ENCODE measurements around the gene STPG1.

The STPG1 gene

DNA sequence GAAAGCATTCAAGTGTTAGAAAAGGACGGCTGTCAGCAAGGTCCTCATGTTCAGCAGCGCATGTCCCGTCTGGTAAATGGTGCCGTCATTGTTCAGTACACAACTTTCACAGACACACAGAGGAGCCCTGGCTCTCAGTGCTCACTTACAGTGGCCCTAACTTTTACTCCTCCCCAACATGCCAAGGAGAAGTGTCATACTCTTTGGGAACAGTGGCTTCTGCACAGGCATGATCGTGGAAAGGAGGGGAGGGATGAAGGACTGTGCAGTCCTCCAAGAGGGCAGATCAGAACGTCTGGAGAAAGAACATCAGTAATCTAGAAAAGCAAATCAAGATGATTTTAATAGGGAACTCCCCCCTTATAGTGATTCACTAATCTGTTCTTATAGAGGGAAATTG lies 98.2 kb downstream of the STPG1 start:
- DNase-seq: no peak

DNA sequence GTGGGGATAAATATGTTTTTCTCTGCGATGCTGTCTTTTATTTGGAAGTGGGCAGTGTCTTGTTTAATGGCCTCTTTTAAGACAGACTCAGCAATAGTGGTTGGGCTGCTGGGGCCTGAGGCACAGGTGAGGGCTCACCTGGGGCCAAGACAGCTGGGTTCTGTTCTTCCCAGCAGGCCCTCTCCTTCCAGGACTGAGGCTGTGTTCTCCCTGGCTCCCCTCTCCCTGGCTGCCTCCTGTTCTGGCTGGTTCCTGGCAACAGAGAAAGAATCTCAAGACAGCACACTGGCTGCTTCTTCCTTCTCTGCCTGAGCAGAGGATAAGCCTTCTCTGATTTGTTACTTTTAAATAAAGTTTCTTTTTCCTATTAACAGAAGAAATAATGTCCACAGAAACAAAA lies 101.8 kb downstream of the STPG1 start:
- no peak for DNase-seq

DNA sequence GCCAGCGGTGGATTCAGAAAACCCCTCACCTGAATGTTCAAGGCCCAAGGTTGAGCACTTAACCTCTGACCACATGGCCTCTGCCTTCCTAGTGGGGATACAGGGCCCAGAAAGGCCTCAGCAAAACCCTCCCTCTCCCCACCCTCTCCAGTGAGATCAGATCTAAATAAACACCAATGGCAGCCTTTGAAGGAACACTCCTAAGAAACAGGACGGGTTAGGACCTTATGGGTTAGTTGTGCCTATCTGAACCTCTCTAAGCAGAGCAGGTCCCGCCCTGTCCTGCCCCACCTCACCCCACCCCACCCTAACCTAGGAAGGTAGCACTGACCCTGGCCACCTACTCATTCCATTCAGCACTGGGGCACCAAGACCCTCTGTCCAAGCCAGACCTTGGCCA lies 102.3 kb downstream of the STPG1 start:
- DNase-seq: no peak

DNA sequence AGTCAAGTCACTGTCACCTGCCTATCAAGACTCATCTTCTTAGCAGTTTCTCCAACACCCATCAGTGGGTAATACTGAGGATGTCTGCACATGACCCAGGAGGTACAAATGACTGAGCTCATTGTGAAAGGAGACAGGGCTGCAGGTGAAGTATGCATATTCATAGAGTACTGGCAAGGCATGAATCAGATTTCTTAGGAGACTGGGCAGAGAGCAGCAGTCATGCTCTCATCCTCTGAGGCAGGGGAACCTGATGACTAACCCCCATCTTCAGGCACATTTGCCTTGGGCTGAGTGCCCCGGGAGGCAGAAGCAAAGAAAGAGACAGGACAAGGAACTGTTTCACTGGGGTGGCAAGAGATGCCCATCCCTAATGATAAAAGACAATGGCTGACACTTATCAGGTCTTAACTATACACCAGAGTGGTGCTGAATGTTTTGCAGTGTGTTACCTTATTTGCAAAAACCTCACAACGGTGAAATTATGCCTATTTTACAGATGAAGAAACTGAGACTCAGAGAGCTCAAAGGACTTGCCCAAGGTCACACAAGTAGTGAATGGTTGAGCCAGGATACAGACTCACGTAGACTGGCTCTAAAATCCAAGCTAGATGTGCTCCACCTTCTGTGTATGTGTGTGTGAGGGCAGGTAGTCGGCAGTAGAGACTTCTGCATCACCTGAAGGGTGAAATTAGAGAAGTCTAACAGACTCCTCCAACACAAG lies 103.7 kb downstream of the STPG1 start:
- DNase-seq: peak; percentile 39

DNA sequence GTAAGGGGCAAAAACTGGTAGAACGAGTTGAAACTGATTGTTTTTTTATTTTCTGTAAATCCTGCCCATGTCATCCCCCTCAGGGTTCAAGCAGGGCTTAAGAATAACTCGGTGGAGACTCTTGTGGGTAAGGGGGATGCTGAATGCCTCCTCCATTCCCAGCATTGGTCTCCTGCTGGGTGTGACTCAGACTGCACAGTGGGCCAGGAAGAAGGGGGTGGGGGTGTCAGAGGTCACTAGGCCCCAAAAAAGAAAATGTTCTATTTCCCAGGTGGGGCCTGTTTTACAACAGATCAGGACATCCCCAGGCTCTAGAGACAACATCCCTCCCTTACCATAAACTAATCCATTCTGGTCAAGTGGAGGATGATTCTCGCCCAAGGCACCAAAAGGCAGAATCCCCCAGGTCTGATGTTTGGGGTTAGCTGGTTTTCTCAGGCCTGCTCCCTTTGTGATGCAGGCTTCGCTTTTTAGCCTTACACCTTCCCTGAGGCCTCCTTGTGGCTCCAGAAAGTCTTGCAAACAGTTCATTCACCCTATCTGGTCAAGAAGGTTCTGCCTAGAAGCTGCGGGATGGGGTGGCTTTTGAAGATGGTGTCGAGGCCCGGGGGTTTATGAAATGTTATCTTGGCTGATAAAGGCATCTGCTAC lies 105.1 kb downstream of the STPG1 start:
- no peak for DNase-seq

Measured in stimulated activated CD8-positive, alpha-beta memory T cell treated with anti-CD3 and anti-CD28 coated beads, Interleukin-4, amount 100 ng/mL, for 48 hours (primary cell).